Neural cell (in vitro differentiated cells): ENCODE measurements around the gene TSPO. TPM values are rescaled to one million over a fixed set of nuclear protein-coding genes. Genes with fewer than 3 reads are reported as not detected.

Source experiments
- H2AFZ ChIP-seq: fragments of 200-600, 300-800 bp; sonication (generic), shearing (Covaris generic); 2 replicates; pipeline ENCODE4 v1.6.0; 2014; ENCODE audit warnings: low read depth, mild to moderate bottlenecking, antibody characterized with exemption, low read length, moderate library complexity
- H3F3A ChIP-seq: fragments of 200-600 bp; shearing (Covaris generic); 2 replicates; pipeline ENCODE4 v1.6.1; 2016; ENCODE audit warnings: mild to moderate bottlenecking, moderate library complexity, mixed read lengths, antibody characterized with exemption, low read length; ENCODE audit not compliant: insufficient read depth, poor library complexity, severe bottlenecking
- H3K27ac ChIP-seq: fragments of 200-600, 300-800 bp; sonication (generic), shearing (Covaris generic); 2 replicates; pipeline ENCODE4 v1.5.1; 2014; ENCODE audit warnings: mild to moderate bottlenecking, low read length, moderate library complexity
- H3K27me3 ChIP-seq: fragments of 300-800, 200-600 bp; sonication (generic), shearing (Covaris generic); 2 replicates; pipeline ENCODE4 v1.6.0; 2014; ENCODE audit warnings: mild to moderate bottlenecking, low read depth, low read length, moderate library complexity; ENCODE audit not compliant: insufficient read depth
- H3K36me3 ChIP-seq: fragments of 300-800, 200-600 bp; sonication (generic), shearing (Covaris generic); 2 replicates; pipeline ENCODE4 v1.5.1; 2014; ENCODE audit warnings: mild to moderate bottlenecking, antibody characterized with exemption, low read length, moderate library complexity; ENCODE audit not compliant: insufficient read depth
- H3K4me2 ChIP-seq: fragments of 300-800, 200-600 bp; sonication (generic), shearing (Covaris generic); 2 replicates; pipeline ENCODE4 v1.6.0; 2014; ENCODE audit warnings: mild to moderate bottlenecking, low read length
- H3K4me3 ChIP-seq: fragments of 300-800, 200-600 bp; sonication (generic), shearing (Covaris generic); 2 replicates; pipeline ENCODE4 v1.5.1; 2014; ENCODE audit warnings: mild to moderate bottlenecking, low read length, moderate library complexity
- H3K79me2 ChIP-seq: fragments of 200-600 bp; shearing (Covaris generic); replicated peaks from 2 replicates; pipeline ENCODE4 v1.6.0; 2014; ENCODE audit warnings: mild to moderate bottlenecking, low read length, moderate library complexity; ENCODE audit not compliant: insufficient read depth
- H3K9ac ChIP-seq: fragments of 300-800, 200-600 bp; sonication (generic), shearing (Covaris generic); 2 replicates; pipeline ENCODE4 v1.6.1; 2016; ENCODE audit warnings: mild to moderate bottlenecking, low read length, mixed read lengths
- H3K9me2 ChIP-seq: fragments of 200-600 bp; shearing (Covaris generic); 2 replicates; pipeline ENCODE4 v1.6.1; 2016; ENCODE audit warnings: mild to moderate bottlenecking, low read length, mixed read lengths; ENCODE audit not compliant: insufficient read depth
- H3K9me3 ChIP-seq: fragments of 200-600, 300-800 bp; sonication (generic), shearing (Covaris generic); 2 replicates; pipeline ENCODE4 v1.6.1; 2016; ENCODE audit warnings: mild to moderate bottlenecking, mixed run types, low read length, moderate library complexity, mixed read lengths
- H4K20me1 ChIP-seq: fragments of 200-600 bp; shearing (Covaris generic); 2 replicates; pipeline ENCODE4 v1.6.1; 2016; ENCODE audit warnings: mild to moderate bottlenecking, mixed run types; ENCODE audit not compliant: insufficient read depth
- CTCF ChIP-seq: fragments of 450-650 bp; IDR thresholded peaks from 2 replicates; pipeline ENCODE4 v1.5.1; 2014; ENCODE audit warnings: antibody characterized with exemption, mild to moderate bottlenecking, moderate library complexity; ENCODE audit not compliant: poor library complexity, severe bottlenecking
- EP300 ChIP-seq: fragments of 450-650 bp; conservative IDR thresholded peaks from 2 replicates; pipeline ENCODE4 v1.6.1; 2014; ENCODE audit warnings: antibody characterized with exemption, mild to moderate bottlenecking, moderate library complexity; ENCODE audit not compliant: poor library complexity, severe bottlenecking
- POLR2AphosphoS5 ChIP-seq: IDR thresholded peaks from 2 replicates; pipeline ENCODE4 v1.6.1; 2012
- REST ChIP-seq: IDR thresholded peaks from 2 replicates; pipeline ENCODE4 v1.6.1; 2012; ENCODE audit warnings: borderline replicate concordance
- SMC3 ChIP-seq: fragments of 450-650 bp; conservative IDR thresholded peaks from 2 replicates; pipeline ENCODE4 v1.6.1; 2014; ENCODE audit warnings: antibody characterized with exemption, mild to moderate bottlenecking, moderate library complexity; ENCODE audit not compliant: poor library complexity
- TAF1 ChIP-seq: IDR thresholded peaks from 2 replicates; pipeline ENCODE4 v1.6.1; 2012; ENCODE audit warnings: low read depth
- polyA plus RNA-seq: library from polyadenylated mRNA; depleted of rRNA; stranded (reverse); fragments of >200 nt; gene quantifications from 2 replicates; pipeline ENCODE4 v1.2.3, GENCODE V29; 2014

TSPO gene
- polyA plus RNA-seq, 1 donor from 2014 or later: not detected

- no peak for TF ChIP-seq CTCF
Measured at GRCh38 chr22:43197271-43197941, 46.0 kb downstream of the TSPO start (continued).

- H3F3A ChIP-seq: no peaks in the 10 kb centered on the region
- no peak overlapping the region for H3K27ac ChIP-seq
- H3K9me2 ChIP-seq: no peaks in the 10 kb centered on the region
- H3K4me3 ChIP-seq: no peak overlapping the region
- H3K9me3 ChIP-seq: no peaks in the 10 kb centered on the region
- no peaks in the 10 kb centered on the region for H3K79me2 ChIP-seq
- H3K4me2 ChIP-seq: no peak overlapping the region
- H4K20me1 ChIP-seq: no peaks in the 10 kb centered on the region
- H3K9ac ChIP-seq: no peak overlapping the region
- no peaks in the 10 kb centered on the region for H3K36me3 ChIP-seq
- H3K27me3 ChIP-seq: no peaks in the 10 kb centered on the region
- no peak overlapping the region for H2AFZ ChIP-seq
- TF ChIP-seq POLR2AphosphoS5 (no peak), SMC3 (no peak)
Measured at GRCh38 chr22:43198126-43198525, 46.8 kb downstream of the TSPO start.

GRCh38 chr22:43198936-43199335, 47.6 kb downstream of the TSPO start:
- no peak for TF ChIP-seq TAF1
- H3K9me2 ChIP-seq: no peaks in the 10 kb centered on the region
- no peaks in the 10 kb centered on the region for H4K20me1 ChIP-seq
- H3K4me2 ChIP-seq: no peak overlapping the region
- no peaks in the 10 kb centered on the region for H3F3A ChIP-seq
- H3K9ac ChIP-seq: no peak overlapping the region
- no peaks in the 10 kb centered on the region for H3K9me3 ChIP-seq
- H3K27me3 ChIP-seq: no peaks in the 10 kb centered on the region
- H2AFZ ChIP-seq: no peak overlapping the region
- no peaks in the 10 kb centered on the region for H3K36me3 ChIP-seq
- no peaks in the 10 kb centered on the region for H3K79me2 ChIP-seq
- no peak overlapping the region for H3K4me3 ChIP-seq
- H3K27ac ChIP-seq: no peak overlapping the region

GRCh38 chr22:43199541-43199940, 48.2 kb downstream of the TSPO start:
- H3K9me3 ChIP-seq: no peaks in the 10 kb centered on the region
- no peaks in the 10 kb centered on the region for H3K79me2 ChIP-seq
- H3F3A ChIP-seq: no peaks in the 10 kb centered on the region
- no peak overlapping the region for H3K27ac ChIP-seq
- no peaks in the 10 kb centered on the region for H3K27me3 ChIP-seq
- no peak overlapping the region for H2AFZ ChIP-seq
- no peaks in the 10 kb centered on the region for H3K9me2 ChIP-seq
- TF ChIP-seq REST (no peak), EP300 (no peak)
- H3K4me2 ChIP-seq: no peak overlapping the region
- no peak overlapping the region for H3K9ac ChIP-seq
- H4K20me1 ChIP-seq: no peaks in the 10 kb centered on the region
- no peaks in the 10 kb centered on the region for H3K36me3 ChIP-seq
- H3K4me3 ChIP-seq: no peak overlapping the region
